HG03439 (cell line): ENCODE results near the gene GNAI1.

Source experiments
- ATAC-seq: cut with Tn5 transposase; IDR thresholded peaks from one replicate; pipeline ENCODE4 v1.9.1; 2021; ENCODE audit warnings: mild to moderate bottlenecking, moderate library complexity; ENCODE audit not compliant: unreplicated experiment

The GNAI1 gene

GRCh38 chr7:80204919-80205318 lies 70.3 kb downstream of the GNAI1 start:
- no peak for ATAC-seq

DNA sequence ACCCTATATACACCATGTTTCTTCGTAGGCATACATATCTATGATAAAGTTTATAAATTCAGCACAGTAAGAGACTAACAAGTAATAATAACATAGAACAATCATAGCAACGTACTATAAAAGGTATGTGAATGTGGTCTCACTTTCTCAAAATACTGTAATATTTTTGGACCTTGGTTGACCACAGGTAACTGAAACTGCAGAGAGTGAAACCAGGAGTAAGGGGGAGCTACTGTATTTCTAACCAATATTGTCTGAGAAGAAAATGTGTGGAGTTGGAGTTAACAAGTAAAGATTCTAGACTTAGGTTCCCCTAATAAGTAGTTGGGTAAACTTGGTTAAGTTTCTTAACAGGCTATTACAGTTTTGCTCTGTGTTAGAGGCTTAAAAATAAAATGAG lies 72.1 kb downstream of the GNAI1 start:
- no peak for ATAC-seq

- ATAC-seq, result no peak
Observed at GRCh38 chr7:80207501-80207900, 72.9 kb downstream of the GNAI1 start.

DNA sequence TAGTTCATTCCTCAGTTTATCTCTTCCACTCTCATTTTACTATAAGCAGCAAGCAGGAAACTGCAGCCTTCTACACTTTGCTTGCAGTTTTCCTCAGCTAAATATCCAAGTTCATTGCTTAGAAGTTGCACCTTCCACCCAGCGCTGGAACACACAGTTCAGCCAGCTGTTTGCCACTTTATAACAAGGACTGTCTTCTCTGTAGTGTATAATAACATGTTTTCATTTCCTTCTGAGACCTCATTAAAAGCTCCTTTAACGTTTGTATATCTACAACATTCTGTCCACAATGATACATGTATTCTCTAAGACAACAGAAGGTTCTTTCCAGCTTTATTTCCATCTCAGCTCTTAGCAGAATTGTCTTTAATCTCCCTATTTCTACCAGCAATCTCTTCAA lies 74.1 kb downstream of the GNAI1 start:
- no peak for ATAC-seq

DNA sequence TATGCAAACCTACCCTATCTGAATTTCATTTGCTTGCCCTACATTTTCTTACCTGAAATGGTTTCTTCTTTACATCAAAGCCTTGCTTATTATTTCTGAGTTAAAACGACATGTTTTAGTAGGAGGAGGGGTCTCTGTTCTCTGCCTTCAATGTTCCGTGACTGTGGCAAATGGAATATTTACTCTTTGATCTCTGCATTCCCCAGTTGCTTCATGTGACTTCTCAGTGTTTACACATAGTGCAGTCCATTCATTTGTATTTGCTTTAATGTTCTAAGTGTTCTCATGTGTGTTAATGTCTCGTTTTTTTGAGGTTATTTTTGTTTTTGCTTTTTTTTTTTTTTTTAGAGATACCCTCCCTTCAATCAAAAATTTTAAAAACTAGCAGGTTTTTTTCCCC lies 75.8 kb downstream of the GNAI1 start:
- ATAC-seq, result no peak

DNA sequence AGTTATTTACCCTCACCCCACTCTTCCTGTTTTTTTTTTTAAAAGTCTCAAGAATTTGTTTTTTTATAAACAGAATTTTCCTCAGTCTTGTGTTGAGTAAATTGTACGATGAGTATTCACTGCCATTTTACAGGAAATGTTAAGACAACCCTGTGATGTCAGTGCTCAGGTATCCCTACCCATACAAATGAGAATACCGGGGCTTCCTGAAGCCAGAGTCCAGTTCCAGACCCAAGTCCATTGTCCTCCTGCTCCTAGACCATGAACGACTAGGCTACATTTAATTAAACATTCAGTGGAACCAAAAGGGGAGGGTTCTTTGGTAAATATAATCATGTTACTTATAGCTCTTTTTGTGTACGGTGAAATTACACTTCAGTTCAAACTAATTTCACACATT lies 79.2 kb downstream of the GNAI1 start:
- no peak for ATAC-seq

GRCh38 chr7:80215734-80216133 lies 81.1 kb downstream of the GNAI1 start:
- no peak for ATAC-seq

DNA sequence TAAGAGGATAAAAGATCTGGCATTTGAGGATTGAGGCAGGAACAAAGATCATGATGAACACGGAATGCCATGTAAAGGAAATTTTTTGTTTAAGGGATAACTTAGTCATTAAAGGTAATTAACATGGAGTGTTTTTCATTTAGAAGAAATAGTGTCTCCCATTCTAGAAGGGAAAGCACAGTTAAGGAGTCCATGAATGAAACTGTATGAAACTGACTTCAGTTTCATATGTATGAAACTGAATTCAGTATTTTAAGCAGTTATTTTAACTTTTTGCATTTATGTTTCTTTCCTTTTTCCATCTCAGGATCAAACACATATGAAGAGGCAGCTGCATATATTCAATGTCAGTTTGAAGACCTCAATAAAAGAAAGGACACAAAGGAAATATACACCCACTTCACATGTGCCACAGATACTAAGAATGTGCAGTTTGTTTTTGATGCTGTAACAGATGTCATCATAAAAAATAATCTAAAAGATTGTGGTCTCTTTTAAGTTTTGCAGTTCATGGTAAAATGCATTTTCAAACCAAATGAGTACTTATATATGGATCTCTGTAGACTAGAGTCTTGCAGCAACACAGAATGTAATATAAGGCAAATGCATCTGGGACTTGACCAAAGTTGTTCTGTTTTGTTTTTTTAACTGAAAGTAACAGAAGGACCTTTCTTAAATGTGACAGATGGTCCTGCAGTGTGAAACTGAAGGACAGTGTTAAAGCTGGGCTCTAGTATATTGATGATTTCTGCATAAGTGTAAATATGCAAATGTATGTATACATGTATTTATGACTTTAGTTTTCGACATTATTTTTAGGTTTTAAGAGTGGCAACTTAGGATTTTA lies 82.6 kb downstream of the GNAI1 start:
- ATAC-seq, result no peak

DNA sequence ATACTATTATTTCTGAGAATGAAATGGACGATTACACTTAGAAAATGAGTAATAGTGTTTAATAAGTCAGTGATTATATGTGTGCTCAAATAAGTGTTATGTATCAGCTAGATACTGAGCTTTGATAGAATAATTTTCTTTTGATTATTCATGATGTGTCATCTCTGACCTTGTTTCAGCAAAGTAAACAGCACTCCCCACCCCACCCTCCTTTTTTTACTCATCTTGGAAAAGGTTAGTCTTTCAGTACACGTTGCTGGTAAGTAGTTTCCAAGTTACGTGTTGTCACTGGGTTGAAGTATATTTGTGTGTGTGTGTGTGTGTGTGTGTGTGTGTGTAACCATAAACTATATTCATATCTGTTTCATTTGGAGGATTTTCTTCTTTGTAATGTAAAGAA lies 84.1 kb downstream of the GNAI1 start:
- ATAC-seq, result no peak

DNA sequence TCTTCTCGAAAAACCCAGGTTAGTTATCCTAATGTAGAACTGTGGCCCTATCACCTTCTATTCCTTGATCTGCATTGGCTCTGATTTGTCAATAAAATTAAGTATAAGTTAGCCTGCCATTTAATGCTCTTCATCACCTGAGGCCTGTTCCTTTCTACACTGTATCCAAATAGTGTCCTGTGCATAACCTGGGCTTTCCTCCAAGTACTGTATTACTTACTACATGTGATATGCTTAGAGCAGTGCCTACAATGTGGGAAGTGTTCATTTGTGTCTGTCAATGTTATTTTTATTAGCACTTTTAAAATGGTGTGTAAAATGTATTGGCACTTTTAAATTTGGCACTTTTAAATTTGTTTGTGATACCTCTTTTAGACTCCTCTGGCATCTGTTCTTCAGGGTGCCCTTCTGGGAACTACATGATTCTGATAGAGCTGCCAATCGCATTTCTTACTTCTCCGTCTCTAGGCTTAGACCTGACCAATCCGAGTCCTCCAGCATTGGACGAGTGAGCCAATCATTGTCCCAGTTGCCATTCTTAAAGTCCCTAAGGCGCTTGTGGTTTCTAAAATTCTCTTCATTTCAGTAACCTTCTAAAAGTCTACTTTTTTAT lies 85.5 kb downstream of the GNAI1 start:
- no peak for ATAC-seq

GRCh38 chr7:80224415-80224814 lies 89.8 kb downstream of the GNAI1 start:
- ATAC-seq, result no peak

DNA sequence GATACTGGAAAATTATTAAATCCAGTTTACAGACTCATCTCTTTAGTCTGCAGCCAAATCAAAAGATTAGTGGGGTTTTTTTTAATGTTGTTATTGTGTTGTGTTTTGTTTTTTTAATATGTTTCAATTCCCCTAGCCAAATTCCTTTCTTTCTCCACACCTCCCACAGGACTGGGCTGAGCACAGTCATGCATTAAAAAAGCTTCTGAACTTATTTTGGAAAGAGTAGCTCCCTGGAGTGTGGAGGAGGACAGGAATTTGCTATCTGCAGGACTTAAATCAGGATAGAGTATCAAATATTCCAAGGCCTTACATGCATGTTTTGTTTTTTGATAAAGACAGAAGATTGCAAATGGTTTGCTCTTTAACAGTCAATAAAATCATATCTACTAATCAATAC lies 90.7 kb downstream of the GNAI1 start:
- ATAC-seq, result no peak

DNA sequence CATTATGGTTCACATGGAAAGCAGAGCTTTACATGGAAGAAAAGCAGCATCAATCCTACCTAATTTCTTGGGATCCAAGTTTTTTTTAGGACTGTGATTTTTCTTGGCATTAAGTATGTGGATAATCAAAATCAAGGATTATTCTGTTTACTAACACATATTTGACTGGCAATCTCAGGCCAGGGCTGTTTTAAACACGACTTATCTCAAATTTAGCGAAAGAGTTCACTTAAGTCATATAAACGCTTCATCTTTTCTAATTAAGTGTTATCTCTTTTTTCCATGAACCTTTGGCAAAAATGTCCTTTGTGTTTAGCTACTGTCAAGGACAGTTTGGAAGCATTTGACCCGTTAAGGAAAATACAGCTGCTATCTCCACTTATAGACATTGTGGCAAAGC lies 92.0 kb downstream of the GNAI1 start:
- no peak for ATAC-seq

DNA sequence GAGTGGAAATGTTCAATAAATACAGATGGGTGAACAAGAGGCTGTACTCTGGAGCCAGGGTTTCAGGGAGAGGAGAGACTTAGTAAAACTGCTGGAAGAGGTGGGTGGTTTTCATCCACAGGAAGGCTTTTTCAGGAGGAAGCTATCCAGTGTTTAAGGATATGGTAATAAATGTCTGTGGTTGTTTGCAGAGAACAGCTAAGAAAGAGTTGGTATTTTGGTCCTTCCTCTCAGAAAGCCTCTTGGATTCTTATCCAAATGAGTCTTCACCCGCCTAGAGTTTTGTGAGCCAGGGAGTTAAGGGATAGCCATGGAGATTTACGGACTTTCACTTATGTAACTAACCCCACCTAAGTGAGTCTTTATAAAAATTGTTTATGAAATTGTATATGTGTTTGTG lies 95.7 kb downstream of the GNAI1 start:
- no peak for ATAC-seq

DNA sequence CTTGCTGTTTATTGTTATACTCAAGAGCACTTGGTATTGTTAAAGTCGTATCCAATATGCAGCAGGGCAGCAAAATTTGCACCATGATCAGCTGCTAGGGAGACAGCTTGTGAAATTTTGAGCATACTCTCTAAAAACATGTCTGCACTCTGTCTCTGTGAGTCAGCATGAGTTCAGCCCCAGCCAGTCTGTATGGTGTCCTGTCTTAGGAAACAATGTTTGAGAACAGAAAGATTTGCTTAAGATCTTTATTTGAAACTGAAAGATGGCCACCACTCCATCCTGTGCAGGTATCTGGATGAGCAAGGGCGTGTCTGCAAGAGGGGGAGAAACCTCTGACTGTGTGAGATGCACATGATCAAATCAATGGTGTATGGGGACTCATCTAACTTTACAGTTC lies 97.1 kb downstream of the GNAI1 start:
- no peak for ATAC-seq

DNA sequence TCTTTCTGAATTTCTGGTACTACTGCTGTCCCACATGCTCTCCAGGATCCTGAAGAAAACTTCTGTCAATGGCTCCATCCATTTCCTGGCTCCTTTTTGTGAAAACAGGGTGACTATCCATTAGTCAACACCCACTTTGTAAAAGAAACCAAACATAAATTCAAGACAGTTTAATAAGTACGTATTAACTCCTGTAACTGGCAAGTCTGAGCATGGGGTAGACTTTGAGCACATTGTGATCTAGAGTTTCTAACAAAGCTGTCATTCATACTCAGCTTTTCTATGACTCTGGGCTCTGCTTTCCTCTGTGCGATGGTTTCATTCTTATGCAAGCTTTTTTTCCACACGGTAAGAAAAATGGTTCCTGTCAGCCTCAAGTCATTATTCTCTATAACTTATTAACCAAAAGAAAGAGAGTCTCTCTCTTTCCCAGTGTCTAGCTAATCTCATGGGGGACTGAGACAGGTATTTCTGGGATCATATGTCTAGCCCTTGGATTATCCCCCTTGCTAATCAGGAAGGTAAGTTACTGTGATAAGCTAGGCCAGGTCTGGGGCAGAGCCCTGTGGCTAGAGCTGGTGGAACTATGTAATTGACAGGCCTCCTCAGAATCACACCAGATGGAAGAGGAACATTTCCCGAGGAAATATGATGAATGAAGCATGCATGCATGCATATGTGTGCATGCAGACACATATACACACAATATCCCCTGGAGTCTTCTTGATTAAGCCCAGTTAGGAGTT lies 98.5 kb downstream of the GNAI1 start:
- no peak for ATAC-seq

DNA sequence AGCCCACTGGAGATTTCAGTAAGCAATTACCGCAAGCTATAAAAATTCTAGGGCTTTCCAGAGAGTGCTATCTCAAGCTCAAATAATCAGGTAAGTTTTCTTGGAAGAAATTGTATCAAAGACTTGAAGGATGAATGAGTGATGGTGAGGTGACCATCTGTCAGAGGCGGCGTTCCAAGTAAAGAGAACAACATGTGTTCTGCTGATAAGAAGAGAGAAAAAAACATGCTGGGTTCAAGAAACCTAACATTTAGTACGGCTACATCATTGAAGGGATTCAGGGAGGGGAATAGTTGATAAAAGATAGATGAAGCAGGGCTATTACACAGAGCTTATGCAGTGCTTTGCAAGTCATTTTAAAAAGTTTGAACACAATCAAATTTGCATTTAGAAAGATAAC lies 100.7 kb downstream of the GNAI1 start:
- no peak for ATAC-seq

DNA sequence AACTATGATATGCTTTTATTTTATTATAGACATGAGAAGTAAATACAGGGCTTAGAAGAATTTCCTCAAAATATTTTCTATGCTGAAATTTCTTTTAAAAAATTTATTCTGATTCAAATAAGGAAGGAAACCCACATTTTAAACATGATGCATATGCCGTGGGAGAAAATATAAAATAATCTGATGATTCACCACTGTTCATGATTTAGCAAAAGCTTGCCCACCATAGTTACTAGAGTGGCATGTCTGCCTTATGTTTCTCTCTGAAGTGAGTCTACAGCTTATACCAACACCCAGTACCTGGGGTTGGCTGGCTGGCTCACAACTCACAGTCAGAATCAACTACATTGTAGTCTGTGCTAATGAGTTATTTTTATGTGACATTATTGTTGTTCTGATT lies 102.0 kb downstream of the GNAI1 start:
- ATAC-seq, result no peak

GRCh38 chr7:80240265-80241025 lies 105.8 kb downstream of the GNAI1 start:
- no peak for ATAC-seq

- no peak for ATAC-seq
Observed at GRCh38 chr7:80241671-80242070, 107.0 kb downstream of the GNAI1 start.

- ATAC-seq, result no peak
Observed at GRCh38 chr7:80243425-80243824, 108.8 kb downstream of the GNAI1 start.
